ENCODE results near the gene GPC3. TPM values are rescaled to one million over a fixed set of nuclear protein-coding genes. Genes with fewer than 3 reads are reported as not detected.

The GPC3 gene
- total RNA-seq, 1 experiment from 2014 or later = 0.98 TPM

DNA sequence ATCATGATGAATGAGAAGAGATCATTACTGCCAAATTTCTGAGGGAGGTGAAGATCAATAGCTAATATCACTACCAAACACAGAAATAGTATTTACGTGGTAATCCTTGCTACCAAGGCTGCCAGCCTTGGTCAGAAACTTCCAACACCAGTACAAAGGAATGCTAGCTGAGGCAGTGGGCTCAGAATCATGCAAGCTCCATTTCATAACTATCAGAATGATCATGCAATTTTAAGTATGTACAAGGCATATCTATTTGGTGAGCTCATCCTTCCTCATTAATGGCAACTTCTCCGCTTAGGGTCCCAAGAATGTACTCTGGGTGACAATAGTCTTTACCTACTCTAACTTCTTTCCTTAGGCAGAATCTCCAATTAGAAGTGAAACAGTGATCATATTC lies 135.0 kb downstream of the GPC3 start:
- H3K79me2 ChIP-seq (ENCODE audit: insufficient read depth, low read length) = no peaks in the 10 kb centered on the region
- RAD21 ChIA-PET (ENCODE audit: low non-redundant PET in 1 of 2, low total read pairs in 2 of 2, uncharacterized antibody in 2 of 2, unreplicated experiment in 2 of 2) = no interaction called here
- no peaks in the 10 kb centered on the region for H3K27me3 ChIP-seq (ENCODE audit: insufficient read depth, low read length)
- no TSS peak for BruUV-seq (replicated peaks)
- no peak overlapping the region for H2AFZ ChIP-seq (ENCODE audit: low read depth, low read length, poor library complexity, severe bottlenecking)
- no peak overlapping the region for H3K4me3 ChIP-seq (replicated peaks in 1 of 2; ENCODE audit: low read depth in 1 of 2, low read length in 2 of 2)
- H3K4me2 ChIP-seq (ENCODE audit: low read length) = no peak overlapping the region
- no peaks in the 10 kb centered on the region for H4K20me1 ChIP-seq (ENCODE audit: insufficient read depth)
- H3K4me1 ChIP-seq (ENCODE audit: control insufficient read depth in 1 of 2, insufficient read depth in 2 of 2, low read length in 2 of 2) = no peaks in the 10 kb centered on the region
- no peak for TF ChIP-seq ATF3 (IDR thresholded peaks at IDR 0.05)
- TF ChIP-seq TCF7L2 (IDR thresholded peaks at IDR 0.05; ENCODE audit: borderline replicate concordance, extremely low read depth, insufficient read depth, insufficient read length) = no peak
- no peak for TF ChIP-seq CBX3 (IDR thresholded peaks at IDR 0.05; ENCODE audit: low read depth)
- TF ChIP-seq YY1 (IDR thresholded peaks at IDR 0.05; ENCODE audit: extremely low read depth, insufficient replicate concordance, low read depth, low read length) = no peak
- TF ChIP-seq ELF1 (IDR thresholded peaks at IDR 0.05; ENCODE audit: borderline replicate concordance, low read depth) = no peak
- TF ChIP-seq EZH2phosphoT487 (IDR thresholded peaks at IDR 0.05; ENCODE audit: borderline replicate concordance) = no peak
- no peak for TF ChIP-seq CEBPB (IDR thresholded peaks at IDR 0.05; ENCODE audit: low read depth)
- TF ChIP-seq, protein P1, sequence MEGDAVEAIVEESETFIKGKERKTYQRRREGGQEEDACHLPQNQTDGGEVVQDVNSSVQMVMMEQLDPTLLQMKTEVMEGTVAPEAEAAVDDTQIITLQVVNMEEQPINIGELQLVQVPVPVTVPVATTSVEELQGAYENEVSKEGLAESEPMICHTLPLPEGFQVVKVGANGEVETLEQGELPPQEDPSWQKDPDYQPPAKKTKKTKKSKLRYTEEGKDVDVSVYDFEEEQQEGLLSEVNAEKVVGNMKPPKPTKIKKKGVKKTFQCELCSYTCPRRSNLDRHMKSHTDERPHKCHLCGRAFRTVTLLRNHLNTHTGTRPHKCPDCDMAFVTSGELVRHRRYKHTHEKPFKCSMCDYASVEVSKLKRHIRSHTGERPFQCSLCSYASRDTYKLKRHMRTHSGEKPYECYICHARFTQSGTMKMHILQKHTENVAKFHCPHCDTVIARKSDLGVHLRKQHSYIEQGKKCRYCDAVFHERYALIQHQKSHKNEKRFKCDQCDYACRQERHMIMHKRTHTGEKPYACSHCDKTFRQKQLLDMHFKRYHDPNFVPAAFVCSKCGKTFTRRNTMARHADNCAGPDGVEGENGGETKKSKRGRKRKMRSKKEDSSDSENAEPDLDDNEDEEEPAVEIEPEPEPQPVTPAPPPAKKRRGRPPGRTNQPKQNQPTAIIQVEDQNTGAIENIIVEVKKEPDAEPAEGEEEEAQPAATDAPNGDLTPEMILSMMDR (IDR thresholded peaks at IDR 0.05 in 2 of 3, conservative IDR thresholded peaks at IDR 0.05 in 1 of 3; ENCODE audit: borderline replicate concordance in 1 of 3, insufficient read depth in 1 of 3, low read depth in 2 of 3, low read length in 2 of 3) = no peak
- no peak for TF ChIP-seq POLR2A (IDR thresholded peaks at IDR 0.05; ENCODE audit: borderline replicate concordance, extremely low read depth, insufficient read depth, insufficient read length)
- no peak for TF ChIP-seq MAX (IDR thresholded peaks at IDR 0.05)
- TF ChIP-seq FOSL1 (IDR thresholded peaks at IDR 0.05; ENCODE audit: low read depth) = no peak
- no peak for TF ChIP-seq SRF (IDR thresholded peaks at IDR 0.05; ENCODE audit: low read depth)
- no peak for TF ChIP-seq SIN3A (IDR thresholded peaks at IDR 0.05; ENCODE audit: low read depth)
- no peak for TF ChIP-seq SP1 (IDR thresholded peaks at IDR 0.05; ENCODE audit: low read depth)
- no peak for TF ChIP-seq ZNF274 (IDR thresholded peaks at IDR 0.05; ENCODE audit: low read depth, low read length)
- no peak for TF ChIP-seq EZH2 (IDR thresholded peaks at IDR 0.05)
- H3K9me3 ChIP-seq (ENCODE audit: control insufficient read depth in 1 of 2, insufficient read depth in 1 of 2, low read depth in 1 of 2, low read length in 2 of 2) = no peaks in the 10 kb centered on the region
- ATAC-seq = no peak
- no peaks in the 10 kb centered on the region for H3K9me2 ChIP-seq (ENCODE audit: insufficient read depth)
- DNase-seq (ENCODE audit: low read depth, low spot score) = no peak
- intact Hi-C loops (cut with micrococcal nuclease) = no loop called here
- H3K36me3 ChIP-seq (ENCODE audit: control insufficient read depth in 1 of 2, insufficient read depth in 2 of 2, low read length in 2 of 2) = no peaks in the 10 kb centered on the region
- CTCF ChIA-PET = no interaction called here
- no peak overlapping the region for H3K9ac ChIP-seq (ENCODE audit: low read length)
- POLR2A ChIA-PET = interaction anchor here (0.7 kb wide), 1 partner anchor 135 kb away, joined by 3 read pairs; no protein-coding TSS in a partner anchor
- H3K27ac ChIP-seq (ENCODE audit: low read depth, low read length) = no peak overlapping the region
